Breast epithelium (tissue), 3 donors: Measurements from ENCODE around the gene VAPB.

Source experiments
- CTCF ChIP-seq, 3 donors: fragments of 450-650 bp; IDR thresholded peaks; one replicate each; pipeline ENCODE4 v1.5.1; 2016 to 2017; ENCODE audit warnings: antibody characterized with exemption in 3 of 3, mild to moderate bottlenecking in 3 of 3, moderate library complexity in 3 of 3
- POLR2A ChIP-seq: fragments of 450-650 bp; IDR thresholded peaks from one replicate; pipeline ENCODE4 v1.6.1; 2016; ENCODE audit warnings: antibody characterized with exemption, mild to moderate bottlenecking, moderate library complexity

- no peak for TF ChIP-seq POLR2A
- no peak for TF ChIP-seq CTCF (IDR thresholded peaks at IDR 0.05)
These were observed 17.5 kb downstream of the VAPB start for GRCh38 chr20:58406422-58407001.
